NCI-H187 (cell line): ENCODE results near the gene CACNA2D2.
A peak's percentile ranks its signal among the peaks of the same experiment; 100 is the strongest.
"Not testable (repeated sequence)": the region's sequence is repeated elsewhere in the genome, so short reads cannot be mapped to it uniquely, and the experiment has no call there.

Source experiments
- DNase-seq, 2 experiments: peaks; one replicate each; lab custom pipeline; 2025; lab: John Stamatoyannopoulos, UW

Gene CACNA2D2

DNA sequence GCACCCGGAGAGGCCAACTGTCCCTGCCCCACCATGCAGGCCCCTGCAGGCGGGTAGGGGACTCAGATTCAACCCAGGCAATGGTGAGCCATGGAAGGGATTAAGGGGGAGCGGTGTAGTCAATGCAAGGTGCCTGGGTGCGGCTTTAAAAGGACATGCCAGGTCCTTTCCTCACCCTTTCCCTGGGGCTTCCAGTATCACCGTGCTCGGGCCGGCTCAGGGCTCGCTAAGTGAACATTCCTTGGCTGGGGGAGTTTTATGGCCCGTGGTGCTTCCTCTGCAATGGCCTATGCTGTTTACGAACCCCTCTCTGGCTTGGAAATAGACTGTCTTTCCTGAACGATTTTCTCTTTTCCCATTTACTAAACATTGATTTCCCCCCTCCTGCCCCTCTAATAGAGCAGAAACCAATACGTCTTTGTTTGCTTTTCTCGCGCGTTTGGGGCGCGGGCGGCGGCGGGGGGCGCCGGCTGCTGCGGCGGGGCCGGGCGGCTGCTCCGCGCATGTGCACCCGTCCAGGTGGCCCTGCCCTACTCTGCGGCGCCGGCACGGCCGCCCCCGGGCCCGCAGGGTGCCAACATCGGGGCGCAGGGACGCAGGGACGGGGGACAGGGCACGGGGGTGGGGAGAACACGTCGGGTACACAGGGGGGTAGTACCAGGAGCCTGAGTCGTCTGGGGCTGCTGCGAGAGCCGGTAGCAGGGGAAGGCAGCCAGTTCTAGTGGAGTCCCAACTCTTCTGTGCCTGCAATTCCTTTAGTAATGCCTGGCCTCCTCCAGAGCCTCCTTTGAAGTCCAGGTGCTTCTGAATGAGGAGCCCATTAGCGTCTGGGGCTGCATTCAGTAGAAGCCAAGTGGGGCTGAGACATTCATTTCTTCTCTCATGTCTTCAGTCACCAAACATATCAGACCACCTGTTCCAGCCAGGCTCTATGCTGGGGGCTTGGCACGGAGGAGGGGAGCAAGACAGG lies 26.9 kb upstream of the CACNA2D2 start:
- no peak for DNase-seq

DNA sequence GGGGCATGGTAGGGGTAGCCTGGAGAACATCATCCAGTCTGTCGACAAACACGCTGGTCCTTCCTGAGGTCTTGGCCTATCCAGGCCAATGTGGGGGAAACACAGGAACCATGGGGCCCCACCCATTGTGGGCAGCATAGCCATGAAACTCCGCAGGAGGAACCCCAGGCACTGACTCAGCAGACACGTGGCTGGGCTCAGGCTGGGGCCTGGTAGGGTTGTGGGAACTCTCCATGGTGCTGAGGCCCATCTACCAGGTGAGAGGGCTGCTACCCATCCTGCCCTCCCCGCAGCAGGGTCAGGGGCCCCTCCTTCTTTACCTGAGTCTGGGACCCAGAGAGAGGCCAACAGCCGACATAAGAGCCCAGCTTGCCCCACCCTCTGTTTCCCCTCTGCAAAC lies 22.6 kb upstream of the CACNA2D2 start:
- no peak for DNase-seq

DNA sequence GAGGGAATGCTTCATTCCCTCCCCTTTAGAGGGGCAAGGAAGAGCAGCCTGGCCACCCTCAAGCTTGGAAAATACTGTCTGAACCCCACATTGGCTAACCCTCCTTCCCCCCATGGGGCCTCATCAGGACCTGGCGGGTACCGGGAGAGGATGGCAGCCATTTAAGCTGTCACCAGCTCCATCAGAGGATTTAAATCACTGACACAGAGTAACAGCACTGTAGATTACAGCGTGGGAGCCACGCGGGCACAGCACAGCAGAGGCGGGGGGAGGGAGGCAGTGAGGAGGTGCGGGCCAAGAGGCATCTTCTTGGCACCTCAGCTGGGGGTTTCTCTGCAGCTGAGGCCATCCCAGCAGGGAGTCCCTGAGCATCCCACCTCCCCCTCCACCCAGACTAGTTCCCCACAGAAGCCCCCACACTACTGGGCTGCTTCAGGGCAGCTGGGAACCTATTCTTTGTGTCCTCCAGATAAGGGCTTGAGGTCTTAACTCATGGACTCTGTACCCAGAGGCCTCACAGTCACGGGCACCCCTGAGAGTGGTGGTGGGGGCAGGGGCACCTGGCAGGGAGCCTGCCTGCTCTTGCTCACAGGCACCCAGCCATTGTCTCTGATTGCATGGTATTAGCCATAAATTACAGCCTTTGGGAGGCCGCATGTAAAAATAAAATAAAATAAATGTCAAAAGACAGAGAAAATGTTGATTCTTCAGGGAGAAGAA lies 21.9 kb upstream of the CACNA2D2 start:
- DNase-seq: no peak

DNA sequence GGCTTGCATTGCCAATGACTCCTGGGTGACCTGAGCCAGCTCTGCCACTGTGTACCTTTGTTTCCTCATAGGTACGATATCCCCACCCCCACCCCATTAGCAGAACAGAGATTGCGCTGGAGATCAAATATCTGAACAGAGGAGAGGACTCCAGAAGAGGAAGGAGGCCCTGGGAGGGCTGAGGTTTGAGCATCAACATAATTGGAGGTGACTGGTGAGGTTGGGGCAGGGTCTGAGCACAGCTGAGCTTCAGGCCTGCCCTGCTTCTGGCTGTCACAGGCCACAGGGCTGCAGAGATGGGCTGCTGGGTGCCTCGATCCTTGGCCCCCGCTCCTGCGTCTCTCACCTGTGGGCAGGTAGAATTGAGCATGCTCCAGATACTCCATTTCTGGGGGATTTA lies 21.3 kb upstream of the CACNA2D2 start:
- no peak for DNase-seq

DNA sequence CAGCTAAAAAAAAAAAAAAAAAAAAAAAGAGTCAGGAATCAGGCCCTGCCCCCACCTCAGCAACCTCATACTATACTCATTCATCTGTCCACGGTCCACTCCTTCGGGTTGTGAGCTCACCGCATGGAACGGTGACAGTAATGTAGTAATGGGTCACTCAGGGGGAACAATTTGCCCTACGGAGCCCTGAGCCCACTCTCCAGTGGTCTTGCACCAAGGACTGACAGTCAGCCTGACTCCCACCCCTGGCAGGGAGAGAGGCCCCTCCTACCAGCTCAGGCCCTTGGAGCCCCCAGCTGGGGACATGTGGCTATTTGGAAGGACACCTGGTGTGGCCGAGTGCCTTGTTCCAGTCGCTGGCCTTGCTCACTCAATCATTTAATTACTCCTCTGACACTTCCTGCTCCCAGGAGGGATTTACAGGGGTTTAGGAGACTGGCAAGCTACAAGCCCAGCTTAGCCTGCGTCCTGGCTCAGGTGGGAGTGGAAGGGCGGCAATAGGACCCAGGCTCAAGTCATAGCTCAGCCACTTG lies 19.9 kb upstream of the CACNA2D2 start:
- no peak for DNase-seq

DNA sequence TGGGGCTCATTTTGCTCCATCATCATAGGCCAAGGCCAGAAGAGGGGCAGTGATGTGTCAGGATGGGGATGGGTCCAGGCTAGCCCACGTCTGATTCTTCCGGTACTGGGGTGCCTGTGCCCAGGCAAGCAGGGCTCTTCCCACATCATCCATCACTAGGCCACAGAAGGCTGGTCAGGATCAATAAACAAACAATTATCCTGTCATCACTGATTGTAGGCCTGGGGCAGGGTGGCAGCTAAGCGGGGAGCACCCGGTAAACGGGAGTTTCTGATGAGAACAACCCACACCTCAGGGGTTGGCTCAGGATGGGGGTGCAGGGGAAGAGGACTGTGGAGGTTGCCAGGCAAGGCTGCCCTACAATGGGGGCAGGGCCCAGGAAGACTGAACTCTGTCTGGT lies 18.1 kb upstream of the CACNA2D2 start:
- DNase-seq: no peak

DNA sequence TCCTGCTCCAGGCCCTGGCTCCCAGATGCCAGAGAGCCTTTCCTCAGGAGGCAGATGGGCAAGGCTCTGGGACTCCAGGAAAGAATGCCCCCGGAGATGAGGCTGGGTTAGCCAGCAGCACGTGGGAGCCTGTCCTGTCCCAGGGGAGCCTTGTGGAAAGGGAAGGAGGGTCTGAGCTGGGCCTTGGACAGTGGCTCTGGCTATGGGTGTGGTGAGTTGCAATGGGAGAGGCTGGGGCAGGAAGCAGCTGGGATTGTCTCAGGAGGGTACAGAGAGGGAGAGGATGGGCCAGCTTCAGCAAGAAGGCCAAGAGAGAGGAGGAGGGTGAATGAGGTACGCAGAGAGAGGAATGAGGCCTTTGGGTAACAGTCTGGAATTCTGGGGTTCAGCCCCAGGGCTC lies 17.4 kb upstream of the CACNA2D2 start:
- no peak for DNase-seq

DNA sequence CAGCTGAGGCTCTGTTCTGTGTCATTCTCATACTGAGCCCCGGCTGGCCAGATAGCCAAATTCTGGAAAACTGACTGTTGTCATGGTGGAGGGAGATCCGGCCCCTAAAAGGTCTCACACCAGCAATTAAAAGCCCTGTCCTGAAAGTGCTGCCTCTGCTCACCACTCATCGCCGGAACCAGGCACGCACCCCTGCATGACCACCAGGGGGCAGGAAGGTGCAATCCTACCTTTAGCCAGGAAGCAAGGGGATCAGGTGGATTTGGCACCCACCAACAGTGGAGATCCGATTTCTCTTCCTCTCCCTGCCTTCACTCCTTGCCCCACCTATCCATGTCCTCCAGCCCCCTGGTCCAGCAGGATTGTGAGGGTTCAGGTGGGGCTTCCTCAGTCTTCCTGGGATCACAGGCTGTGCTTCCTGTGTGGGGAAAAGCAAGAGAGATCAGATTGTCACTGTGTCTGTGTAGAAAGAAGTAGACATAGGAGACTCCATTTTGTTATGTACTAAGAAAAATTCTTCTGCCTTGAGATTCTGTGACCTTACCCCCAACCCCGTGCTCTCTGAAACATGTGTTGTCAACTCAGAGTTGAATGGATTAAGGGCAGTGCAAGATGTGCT lies 16.1 kb upstream of the CACNA2D2 start:
- DNase-seq: peak in 1 of 2 experiments; percentile 20

DNA sequence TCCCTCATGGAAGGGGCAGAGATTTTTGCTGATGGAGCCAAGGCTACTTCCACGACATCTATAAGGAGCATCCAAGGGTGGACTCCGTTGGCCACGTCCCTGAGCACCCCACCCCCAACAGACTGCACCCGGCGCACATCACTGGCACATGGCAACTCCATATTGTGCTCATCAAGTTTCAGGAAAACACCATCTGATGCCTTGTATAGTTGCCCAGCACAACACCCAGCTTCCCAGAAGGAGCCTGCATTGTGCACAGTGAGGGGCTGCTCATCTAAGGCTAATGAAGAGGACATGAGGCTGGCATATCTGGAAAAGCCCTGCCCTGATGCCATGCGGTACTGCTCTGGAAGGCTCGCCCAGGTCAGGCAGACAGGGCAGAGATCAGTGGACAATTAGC lies 15.0 kb upstream of the CACNA2D2 start:
- no peak for DNase-seq

DNA sequence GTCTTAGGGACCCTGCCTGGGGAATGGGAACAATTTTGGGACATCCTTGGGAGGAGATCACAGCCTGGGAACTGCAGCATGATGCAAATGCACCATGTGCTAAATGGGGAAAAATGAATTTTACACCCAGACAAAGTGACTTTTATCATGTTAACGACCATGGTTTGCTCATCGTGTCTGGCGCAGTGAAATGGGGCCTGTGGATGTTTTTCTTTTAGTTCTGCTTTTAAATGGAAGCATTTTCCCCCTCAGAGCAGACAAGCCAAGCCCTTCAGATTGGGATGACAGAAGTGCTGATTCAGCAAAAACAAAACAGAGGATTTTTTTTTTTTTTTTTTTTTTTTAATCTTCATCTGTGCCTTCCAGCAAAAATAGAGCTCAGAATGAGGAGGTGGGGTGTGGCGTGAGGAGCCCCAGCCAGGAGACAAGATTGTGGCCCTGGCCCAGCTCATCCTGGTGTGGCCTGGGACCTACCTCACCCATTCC lies 14.3 kb upstream of the CACNA2D2 start:
- no peak for DNase-seq

DNA sequence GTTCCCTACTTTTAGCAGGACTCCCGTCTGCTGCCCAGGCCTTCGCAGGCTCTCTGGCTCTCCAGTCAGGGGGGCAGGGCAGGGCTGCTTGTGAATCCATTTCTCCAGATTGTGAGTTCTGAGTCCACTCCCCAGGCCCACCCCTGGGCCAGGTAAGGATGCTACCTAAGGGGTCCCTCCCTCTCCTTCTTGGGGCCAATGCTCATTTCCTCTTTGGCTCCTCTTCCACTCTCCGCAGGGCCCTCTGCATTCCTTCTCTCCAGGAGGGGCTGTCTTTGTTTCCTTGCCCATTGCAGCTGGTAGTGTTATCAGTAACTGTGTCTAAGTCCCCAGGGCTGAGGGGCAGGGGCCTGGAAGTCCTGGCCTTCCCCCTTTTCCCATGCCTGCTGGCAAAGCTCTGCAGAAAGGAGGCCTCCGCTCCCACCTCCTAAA lies 13.0 kb upstream of the CACNA2D2 start:
- no peak for DNase-seq

DNA sequence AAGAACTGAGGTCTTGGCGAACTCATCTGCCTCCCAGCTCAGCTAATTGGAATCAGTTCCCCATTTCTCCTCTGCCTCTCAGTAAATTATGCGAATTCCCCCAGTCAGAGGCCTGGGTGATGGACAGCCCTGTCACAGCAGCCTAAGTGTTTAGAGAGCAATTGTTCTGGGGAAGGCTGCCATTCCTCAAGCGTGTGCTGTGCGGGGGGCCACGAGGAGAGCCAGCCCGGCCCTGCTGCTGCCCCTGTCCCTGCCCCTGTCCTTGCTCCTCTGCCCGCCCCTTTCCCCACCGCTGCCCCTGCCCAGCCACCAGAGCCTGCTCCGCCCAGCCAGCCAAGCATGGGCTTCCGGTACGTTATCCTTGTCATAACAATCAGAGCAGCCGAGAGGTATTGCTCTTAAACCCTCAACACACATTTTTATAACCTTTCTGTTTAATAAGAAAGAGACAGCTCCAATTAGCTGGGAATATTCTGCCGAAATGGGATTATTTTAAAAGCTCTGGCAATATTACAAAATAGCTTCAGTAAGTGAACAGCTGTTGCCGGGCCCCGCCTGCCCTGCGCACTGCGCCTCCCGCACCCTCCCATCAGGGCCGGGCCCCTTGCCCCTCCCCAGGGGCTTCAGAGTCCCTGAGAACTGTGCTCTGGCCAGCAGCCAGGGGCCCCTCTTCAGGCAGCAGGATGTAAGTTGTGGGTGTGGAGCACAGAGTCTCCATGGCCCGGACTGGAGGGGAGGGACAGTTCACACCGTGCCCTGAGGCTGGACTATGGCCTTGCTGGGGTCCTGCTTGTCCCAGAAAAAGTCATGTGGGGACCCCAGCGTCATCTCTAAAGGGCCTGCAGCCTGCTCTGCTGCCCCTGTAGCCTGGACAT lies 12.4 kb upstream of the CACNA2D2 start:
- DNase-seq: peak; percentile 10 to 33

DNA sequence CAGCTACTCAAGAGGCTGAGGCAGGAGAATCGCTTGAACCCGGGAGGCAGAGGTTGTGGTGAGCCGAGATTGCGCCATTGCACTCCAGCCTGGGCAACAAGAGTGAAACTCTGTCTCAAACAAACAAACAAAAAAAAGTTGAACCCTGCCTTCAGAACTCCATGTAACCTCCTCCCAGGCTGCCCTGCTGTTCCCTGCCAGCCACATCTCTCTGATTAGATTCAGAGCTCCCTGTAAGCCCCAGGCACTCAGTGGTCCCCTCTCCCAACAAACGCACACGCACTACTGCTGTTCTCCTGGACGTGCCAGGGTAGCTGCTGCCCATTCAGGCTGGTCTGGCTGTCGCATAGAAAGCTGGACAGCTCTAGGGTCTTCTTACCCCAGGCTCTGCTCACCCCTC lies 9.5 kb upstream of the CACNA2D2 start:
- not testable (repeated sequence) for DNase-seq

DNA sequence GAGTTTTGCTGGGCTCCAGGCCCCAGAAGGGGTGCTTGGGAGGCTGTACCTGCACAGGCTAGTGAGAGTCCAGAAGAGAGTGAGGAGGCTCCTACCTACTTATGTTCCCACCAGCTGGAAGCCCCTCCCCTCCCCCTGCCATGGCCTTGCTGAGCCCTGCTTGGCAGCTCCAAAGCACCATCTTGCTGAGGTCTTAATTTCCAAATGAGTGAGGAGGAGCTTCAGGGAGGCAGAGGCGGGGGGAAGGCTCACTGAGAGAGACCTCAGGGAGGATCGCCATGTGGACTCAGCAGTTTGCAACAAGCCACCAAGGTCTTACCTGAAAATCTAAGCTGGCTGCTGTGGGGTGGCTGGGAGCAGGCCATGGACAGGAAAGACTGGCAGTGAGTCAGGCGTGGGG lies 8.7 kb upstream of the CACNA2D2 start:
- DNase-seq: no peak

DNA sequence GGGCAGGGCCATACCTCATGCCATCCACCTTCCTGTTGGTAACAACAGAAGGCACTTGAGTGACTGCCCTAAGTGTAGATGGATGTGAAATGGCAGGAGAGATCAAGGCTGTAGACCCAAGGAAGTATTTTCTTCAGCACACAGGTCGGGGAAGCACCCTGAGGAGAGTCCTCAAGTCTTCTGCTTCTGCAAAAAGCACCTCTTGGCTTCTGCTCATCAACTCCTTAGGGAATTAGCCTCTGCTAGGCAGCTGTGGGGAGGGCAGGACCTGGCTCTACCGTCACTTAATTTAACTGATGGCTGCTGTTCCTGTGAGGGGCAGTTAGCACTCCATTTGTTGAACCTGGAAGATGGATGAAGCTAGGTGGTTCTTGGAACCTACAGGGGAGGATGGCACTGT lies 6.9 kb upstream of the CACNA2D2 start:
- DNase-seq: no peak

DNA sequence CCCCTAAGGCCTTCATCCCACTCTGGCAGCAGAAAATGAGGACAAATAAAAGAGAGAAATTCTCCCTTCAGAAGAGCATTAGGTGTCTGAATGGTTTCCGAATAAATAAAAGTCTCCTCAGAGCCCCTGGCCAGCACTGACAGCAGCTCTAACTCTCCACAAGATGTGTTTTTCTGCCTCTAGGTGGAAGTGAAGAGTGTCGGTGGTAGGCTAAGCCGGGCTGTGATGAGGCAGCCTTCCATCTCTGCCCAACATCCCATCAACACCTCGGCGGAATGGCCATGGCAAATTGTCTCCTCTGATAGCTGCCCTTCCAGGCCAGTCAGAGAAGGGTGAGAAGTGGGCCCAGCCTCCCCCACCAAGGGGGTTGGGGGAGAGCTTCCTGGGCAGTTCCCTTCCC lies 6.3 kb upstream of the CACNA2D2 start:
- no peak for DNase-seq

DNA sequence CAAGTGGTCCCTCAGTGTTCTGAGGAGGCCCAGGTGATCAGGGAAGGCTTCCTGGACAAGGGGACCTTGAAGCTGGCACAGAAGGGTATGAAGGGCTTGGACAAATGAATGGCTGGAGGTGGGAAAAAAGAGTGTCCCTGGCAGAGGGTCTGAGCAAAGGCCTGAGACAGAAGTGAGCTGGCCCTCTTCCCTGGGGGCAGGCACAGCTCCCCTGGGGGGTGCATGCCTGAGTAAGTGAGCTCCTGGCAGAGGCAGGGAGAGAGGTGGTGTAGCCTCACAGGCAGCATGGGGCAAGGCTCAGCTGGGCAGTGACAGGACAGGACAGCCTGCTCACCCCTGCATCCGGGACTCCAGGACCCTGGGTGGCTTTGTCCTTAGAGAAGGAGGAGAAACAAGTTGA lies 5.4 kb upstream of the CACNA2D2 start:
- DNase-seq: no peak

DNA sequence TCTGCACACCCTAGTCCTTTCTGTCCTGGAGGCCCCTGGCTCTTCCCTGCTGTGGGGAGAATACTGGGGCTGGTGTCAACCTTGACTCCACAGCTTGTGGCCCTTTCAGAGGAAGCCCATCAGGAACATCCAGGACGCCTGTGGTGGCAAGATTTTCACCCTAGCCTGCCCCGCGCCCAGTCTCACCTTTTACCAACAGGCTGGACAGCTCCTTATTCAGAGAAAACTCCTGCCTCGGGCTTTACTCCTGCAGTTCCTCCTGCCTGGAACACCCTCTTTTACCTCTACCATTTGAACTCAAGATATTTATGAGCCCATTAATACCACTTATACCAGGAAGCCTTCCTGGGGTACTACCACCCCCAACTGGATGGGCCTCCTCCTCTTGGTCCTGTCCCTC lies 2.7 kb upstream of the CACNA2D2 start:
- DNase-seq: no peak

DNA sequence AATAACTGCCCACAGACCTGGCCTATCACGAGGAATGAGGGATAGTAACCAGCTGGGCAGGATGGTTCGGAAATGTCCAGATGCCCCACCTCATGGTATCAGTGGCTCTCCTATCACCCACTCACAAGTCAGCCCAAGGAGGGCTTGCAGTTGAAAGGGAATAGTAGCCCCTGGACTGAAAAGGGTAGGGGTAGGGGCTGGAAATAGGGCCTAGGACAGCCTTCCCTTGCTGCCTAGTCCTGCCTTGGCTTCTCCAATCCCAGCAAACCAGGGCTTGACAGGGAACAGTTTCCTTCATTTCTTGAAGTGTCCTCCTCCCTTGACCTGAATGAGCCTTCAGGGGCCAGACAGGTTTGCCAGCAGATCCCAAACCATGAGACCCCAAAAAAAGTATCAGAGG lies 1.2 kb upstream of the CACNA2D2 start:
- no peak for DNase-seq

DNA sequence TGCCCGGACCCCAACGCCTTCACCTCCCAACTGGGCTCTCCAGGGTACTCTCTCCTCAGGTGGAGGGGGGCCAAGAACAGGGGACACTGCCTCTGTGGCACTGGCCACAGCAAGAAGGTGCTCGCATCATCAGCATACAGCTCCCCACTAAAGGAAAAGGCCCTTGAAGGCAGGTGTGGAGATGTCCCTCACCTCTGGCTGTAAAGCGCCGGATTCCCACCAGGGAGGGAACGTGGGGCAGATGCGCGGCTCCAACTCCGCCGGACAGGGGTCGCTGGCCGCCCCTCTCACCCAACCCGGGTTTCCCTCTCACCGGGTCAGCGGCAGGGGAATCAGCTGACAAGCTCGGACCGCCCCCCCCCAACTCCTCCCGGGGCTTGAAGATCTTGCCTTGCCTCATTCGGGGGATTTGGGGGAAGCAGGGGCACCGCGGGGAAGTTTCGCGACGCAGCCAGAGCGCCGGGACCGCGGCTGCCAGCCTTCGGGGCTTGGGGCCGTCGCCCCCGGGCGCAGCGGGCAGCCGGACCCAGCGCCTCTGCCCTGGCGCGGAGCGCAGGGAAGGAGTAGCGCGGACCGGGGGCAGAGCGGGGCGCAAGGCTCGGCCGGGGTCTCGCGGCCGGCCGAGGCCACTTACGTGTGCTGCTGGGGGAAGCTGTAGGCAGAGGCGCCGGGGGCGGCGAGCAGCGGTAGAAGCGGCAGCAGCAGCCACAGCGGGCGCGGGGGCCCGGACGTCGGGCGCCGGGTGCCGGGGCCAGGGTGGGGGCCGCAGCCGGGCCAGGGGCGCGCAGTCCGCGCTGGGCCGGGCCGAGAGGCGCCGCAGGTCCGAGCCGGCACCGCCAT lies 630 bp downstream of the CACNA2D2 start:
- DNase-seq: no peak

DNA sequence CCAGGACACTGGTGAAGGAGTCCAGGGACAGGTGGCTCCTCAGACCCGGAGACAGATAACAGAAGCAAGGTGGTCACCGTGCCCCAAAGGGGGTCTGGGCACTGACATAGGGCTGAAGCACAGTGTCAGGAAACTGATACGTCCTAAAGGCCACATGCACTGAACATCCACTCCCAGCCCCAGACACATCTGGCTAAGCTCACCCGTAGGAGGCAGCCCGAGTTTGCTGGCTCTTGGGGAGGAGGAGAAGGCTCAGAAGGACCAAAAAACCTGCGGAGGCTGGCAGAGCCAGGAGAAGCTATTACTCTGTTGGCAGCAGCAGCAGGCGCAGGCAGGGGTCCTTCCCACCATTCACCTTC lies 1.2 kb downstream of the CACNA2D2 start:
- DNase-seq: no peak
